IPS-18c (cell line): ENCODE data around the gene CFHR2.
"Not testable (repeated sequence)": the region's sequence is repeated elsewhere in the genome, so short reads cannot be mapped to it uniquely, and the experiment has no call there.

Source experiments
- H3K4me3 ChIP-seq: 2 replicates; pipeline ENCODE4 v1.7.0; 2013; ENCODE audit warnings: low read depth, mild to moderate bottlenecking, low read length, moderate library complexity; ENCODE audit not compliant: insufficient read depth
- H3K9me3 ChIP-seq: one replicate; pipeline ENCODE4 v1.6.1; 2013; ENCODE audit warnings: mild to moderate bottlenecking, low read length, moderate library complexity; ENCODE audit not compliant: control insufficient read depth, insufficient read depth

Gene CFHR2

DNA sequence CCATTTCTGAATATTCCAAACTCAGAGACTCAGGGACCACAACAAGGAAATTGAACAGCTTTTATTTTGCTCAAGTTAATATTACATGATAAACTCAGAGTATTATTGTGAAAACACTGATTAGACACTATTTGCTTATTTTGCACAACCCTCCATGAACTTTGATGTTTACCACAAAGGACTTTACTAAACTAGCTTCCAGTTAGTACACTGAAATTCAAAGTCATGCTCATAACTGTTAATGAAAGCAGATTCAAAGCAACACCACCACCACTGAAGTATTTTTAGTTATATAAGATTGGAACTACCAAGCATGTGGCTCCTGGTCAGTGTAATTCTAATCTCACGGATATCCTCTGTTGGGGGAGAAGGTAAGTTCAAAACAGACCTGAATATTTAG, at the start of gene CFHR2:
CFHR2 (plus strand) TSS at position 171 of the 400 bp plus-strand sequence; CDS start at position 314, 143 bp downstream.
- not testable (repeated sequence) for H3K9me3 ChIP-seq, H3K4me3 ChIP-seq

- no peaks in the 10 kb centered on the region for H3K9me3 ChIP-seq
- no peak overlapping the region for H3K4me3 ChIP-seq
These were observed 47.2 kb upstream of the CFHR2 start for GRCh38 chr1:196896355-196896754.

GRCh38 chr1:196897158-196897828, 46.2 kb upstream of the CFHR2 start:
- Histone ChIP-seq H3K4me3 (peak overlapping the region; percentile 39), H3K9me3 (no peaks in the 10 kb centered on the region)

- no peak overlapping the region for H3K4me3 ChIP-seq
These were observed 41.2 kb upstream of the CFHR2 start for GRCh38 chr1:196902344-196902743.

DNA sequence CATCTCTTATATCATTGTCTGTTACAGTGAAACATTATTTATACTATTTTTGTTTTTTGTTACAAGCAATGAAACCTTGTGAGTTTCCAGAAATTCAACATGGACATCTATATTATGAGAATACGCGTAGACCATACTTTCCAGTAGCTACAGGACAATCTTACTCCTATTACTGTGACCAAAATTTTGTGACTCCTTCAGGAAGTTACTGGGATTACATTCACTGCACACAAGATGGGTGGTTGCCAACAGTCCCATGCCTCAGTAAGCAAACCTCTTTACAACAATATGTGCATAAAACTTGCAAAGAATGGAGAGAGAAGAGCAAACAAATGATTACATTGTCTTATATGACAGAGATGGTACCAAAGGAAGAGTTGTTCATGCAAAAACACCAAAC, 33.3 kb upstream of the CFHR2 start:
- H3K9me3 ChIP-seq: no peaks in the 10 kb centered on the region
- H3K4me3 ChIP-seq: no peak overlapping the region

More at GRCh38 chr1:196902344-196902743, 41.2 kb upstream of the CFHR2 start:
- no peaks in the 10 kb centered on the region for H3K9me3 ChIP-seq

- H3K4me3 ChIP-seq, H3K9me3 ChIP-seq: not testable (repeated sequence)
These were observed 31.3 kb upstream of the CFHR2 start for GRCh38 chr1:196912283-196912682.

GRCh38 chr1:196926839-196927238, 16.7 kb upstream of the CFHR2 start:
- H3K9me3 ChIP-seq, H3K4me3 ChIP-seq: not testable (repeated sequence)

DNA sequence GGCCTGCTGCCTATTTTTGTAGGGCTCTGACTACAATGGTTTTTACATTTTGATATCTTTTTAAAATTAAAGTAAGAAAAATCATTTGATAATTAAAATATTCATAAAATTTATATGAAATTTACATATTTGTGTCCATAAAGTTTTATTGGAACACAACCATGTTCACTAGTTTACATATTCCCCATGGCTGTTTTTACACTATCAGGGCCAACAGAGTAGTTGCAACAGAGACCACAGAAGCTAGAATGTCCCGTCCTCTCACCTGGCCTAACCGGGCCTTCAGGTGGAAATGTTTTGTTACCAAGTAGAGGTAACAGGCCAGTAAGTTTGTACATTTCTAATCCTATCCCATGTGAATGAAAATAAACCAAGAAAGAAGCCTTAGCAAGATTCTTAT, 10.7 kb upstream of the CFHR2 start:
- not testable (repeated sequence) for H3K9me3 ChIP-seq, H3K4me3 ChIP-seq

- Histone ChIP-seq H3K9me3 (no peaks in the 10 kb centered on the region), H3K4me3 (no peak overlapping the region)
These were observed 9.9 kb upstream of the CFHR2 start for GRCh38 chr1:196933531-196934189.

DNA sequence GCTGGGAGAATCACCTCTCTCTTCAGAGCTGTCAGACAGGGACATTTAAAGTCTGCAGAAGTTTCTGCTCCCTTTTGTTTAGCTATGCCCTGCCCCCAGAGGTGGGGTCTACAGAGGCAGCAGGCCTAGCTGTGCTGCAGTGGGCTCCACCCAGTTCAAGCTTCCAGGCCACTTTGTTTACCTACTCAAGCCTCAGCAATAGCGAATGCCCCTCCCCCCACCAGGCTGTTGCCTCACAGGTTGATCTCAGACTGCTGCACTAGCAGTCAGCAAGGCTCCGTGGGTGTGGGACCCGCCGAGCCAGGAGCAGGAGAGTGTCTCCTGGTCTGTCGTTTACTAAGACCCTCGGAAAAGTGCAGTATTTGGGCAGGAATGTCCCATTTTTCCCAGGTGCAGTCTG, 2.1 kb upstream of the CFHR2 start:
- not testable (repeated sequence) for H3K4me3 ChIP-seq, H3K9me3 ChIP-seq

DNA sequence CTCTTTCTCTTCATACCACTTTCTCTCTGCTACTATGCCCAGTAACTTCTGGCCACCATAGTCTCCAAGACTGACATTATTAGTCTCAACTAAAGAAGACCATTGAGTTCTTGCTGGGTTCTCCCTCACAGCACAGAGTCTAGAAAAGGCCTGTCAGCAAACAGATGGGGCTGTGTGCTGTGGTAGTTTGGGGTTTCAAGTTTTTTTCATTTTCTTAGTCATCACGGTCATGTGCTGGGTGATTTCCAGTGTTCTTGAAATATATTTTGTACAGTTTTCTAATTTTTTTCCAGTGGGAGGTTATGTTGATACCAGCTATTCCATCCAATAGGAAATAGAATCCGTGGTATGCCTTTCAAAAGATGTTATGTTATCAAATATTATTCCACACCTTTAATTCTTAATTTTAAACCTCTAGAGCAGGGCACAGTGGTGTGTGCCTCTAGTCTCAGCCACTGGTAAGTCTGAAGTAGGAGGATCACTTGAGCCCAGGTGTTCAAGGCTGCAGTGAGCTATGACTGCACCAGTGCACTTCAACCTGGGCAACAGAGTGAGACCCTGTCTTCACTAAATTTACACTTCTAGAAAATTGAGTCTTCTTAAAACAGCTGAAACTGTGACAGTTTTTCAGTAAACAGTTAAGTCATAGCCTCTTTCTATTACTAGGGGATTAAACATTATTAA, 8.3 kb downstream of the CFHR2 start:
- H3K4me3 ChIP-seq: no peak overlapping the region
- peaks cover 5% of the 10 kb centered on the region for H3K9me3 ChIP-seq

DNA sequence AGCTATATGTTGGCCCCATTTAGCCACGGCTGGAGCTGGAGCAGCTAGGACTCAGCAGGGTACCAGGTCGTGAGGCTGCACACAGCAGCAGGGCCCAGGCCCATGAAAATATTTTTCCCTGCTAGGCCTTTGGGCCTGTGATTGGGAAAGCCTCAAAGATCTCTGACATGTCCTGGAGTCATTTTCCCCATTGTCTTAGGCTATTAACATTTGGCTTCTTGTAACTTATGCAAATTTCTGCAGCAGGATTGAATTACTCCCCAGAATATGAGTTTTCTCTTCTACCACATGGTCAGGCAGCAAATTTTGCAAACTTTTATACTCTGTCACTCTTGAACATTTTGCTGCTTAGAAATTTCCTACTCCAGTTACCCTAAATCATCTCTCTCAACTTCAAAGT, 11.2 kb downstream of the CFHR2 start:
- Histone ChIP-seq H3K9me3 (peaks cover 5% of the 10 kb centered on the region), H3K4me3 (no peak overlapping the region)

DNA sequence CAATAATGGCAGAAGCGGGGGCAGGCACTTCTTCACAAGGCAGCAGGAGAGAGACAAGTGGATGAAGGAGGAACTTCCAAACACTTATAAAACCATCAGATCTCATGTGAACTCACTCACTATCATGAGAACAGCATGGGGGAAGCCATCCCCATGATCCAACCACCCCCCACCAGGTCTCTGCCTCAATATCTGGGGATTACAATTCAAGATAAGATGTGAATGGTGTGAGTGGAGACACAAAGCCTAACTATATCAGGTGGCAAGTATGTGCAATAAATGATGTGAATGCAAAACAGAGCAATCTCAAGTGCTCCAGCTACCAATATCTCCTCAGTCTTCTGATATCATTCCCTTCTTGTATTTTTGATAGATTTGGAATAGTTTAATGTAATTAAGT, 12.4 kb downstream of the CFHR2 start:
- peaks cover 5% of the 10 kb centered on the region for H3K9me3 ChIP-seq

DNA sequence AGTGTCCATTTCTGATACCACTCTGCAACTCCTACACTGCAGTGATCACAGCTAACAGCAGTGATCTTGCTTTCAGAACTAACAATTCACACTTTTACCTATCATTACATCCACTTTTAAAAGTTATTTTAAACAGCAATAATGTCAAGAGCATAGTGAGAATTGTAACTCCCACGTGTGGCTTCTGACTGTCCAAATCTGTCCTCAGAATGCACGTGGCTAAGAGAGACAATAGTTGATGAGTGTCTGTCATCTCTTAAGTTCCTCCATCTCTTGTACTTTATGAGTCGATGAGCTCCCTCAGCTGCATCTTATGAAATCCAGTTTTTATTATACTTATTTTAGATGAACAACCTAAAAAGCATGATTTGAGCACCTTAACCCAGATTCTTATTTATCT, 17.3 kb downstream of the CFHR2 start:
- H3K9me3 ChIP-seq: no peaks in the 10 kb centered on the region
- no peak overlapping the region for H3K4me3 ChIP-seq

More for the DNA sequence above, 12.4 kb downstream of the CFHR2 start:
- H3K4me3 ChIP-seq: no peak overlapping the region

DNA sequence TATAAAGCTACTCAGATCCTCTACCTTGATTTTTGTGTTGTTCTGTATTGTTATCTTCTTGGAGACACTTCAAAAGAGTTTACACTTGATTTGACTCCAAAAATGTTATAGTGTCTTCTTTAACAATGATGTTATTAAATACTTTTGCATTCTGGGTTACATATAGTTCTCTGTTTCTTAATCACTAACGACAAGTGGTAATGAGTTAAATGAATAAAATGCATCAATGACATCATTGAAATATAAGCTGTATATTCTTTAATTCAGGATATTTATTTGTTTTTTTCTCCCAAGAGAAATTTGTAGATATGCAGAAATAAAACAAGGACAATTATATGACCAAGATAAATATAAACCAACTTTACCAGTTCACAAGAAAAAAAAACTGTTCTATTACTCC, 26.6 kb downstream of the CFHR2 start:
- H3K9me3 ChIP-seq: no peaks in the 10 kb centered on the region

GRCh38 chr1:196976278-196976677, 32.7 kb downstream of the CFHR2 start:
- Histone ChIP-seq H3K4me3 (no peak overlapping the region), H3K9me3 (no peaks in the 10 kb centered on the region)

More for the DNA sequence above, 26.6 kb downstream of the CFHR2 start:
- H3K4me3 ChIP-seq: no peak overlapping the region

DNA sequence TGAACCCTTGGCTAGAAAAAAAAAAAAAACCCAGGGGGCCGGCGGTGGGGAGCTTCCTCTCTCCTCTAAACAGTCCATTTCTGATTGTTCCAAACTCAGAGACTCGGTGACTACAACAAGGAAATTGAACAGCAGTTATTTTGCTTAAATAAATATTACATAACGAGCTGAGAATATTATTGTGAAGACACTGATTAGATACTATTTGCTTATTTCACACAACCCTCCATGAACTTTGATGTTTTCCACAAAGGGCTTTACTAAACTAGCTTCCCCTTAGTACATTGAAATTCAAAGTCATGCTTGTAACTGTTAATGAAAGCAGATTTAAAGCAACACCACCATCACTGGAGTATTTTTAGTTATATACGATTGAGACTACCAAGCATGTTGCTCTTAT, 33.7 kb downstream of the CFHR2 start, which contains the start of gene CFHR5:
CFHR5 (plus strand) TSS at position 279 of the 400 bp plus-strand sequence; CDS start at position 388, 109 bp downstream.
- no peak within 1 kb of the TSS for H3K4me3 ChIP-seq
- H3K9me3 ChIP-seq: no peaks in the 10 kb centered on the region

GRCh38 chr1:196980859-196981258, 37.3 kb downstream of the CFHR2 start:
- Histone ChIP-seq H3K9me3 (no peaks in the 10 kb centered on the region), H3K4me3 (no peak overlapping the region)
